OCI-LY7 (cell line): ENCODE results near the gene MYOM3. TPM values are rescaled to one million over a fixed set of nuclear protein-coding genes. Genes with fewer than 3 reads are reported as not detected.

Source experiments
- BruUV-seq: library from RNA; stranded (reverse); fragments of 400-500 nt; replicated peaks from 2 replicates; lab custom pipeline; 2021; lab: Mats Ljungman, UMichigan
- CTCF ChIA-PET: fragments of 300-600 bp; sonication (Branson Sonifier 250); formaldehyde crosslinking; loops from one replicate; lab custom pipeline; 2022; ENCODE audit warnings: antibody characterized with exemption; ENCODE audit not compliant: unreplicated experiment; lab: Charles Lee
- POLR2A ChIA-PET: fragments of 300-600 bp; sonication (Branson Sonifier 250); formaldehyde crosslinking; loops from one replicate; lab custom pipeline; 2022; ENCODE audit warnings: antibody characterized with exemption; lab: Charles Lee
- DNase-seq: peaks from one replicate; pipeline ENCODE4 v3.0.0-alpha.2; 2015; ENCODE audit warnings: low spot score
- H2AFZ ChIP-seq: fragments of 200-600 bp; sonication (generic), shearing (Covaris generic); 2 replicates; pipeline ENCODE4 v1.6.1; 2014; ENCODE audit warnings: mild to moderate bottlenecking, antibody characterized with exemption, low read length, moderate library complexity
- H3K27ac ChIP-seq: fragments of 200-600 bp; sonication (generic); 2 replicates; pipeline ENCODE4 v1.5.1; 2014; ENCODE audit warnings: mixed run types, low read depth, mild to moderate bottlenecking, moderate library complexity, low read length, inconsistent platforms; ENCODE audit not compliant: poor library complexity, severe bottlenecking
- H3K36me3 ChIP-seq: fragments of 200-600 bp; sonication (generic); 2 replicates; pipeline ENCODE4 v1.6.1; 2014; ENCODE audit warnings: mild to moderate bottlenecking, antibody characterized with exemption, low read length, moderate library complexity, mixed read lengths; ENCODE audit not compliant: insufficient read depth
- H3K4me1 ChIP-seq: fragments of 200-600 bp; sonication (generic); 2 replicates; pipeline ENCODE4 v1.5.1; 2014; ENCODE audit warnings: mild to moderate bottlenecking, low read length; ENCODE audit not compliant: insufficient read depth, poor library complexity, severe bottlenecking
- H3K4me2 ChIP-seq: fragments of 200-600 bp; sonication (generic); 2 replicates; pipeline ENCODE4 v1.6.1; 2014; ENCODE audit warnings: mild to moderate bottlenecking, low read length
- H3K4me3 ChIP-seq: fragments of 200-600 bp; sonication (generic); 2 replicates; pipeline ENCODE4 v1.5.1; 2014; ENCODE audit warnings: mild to moderate bottlenecking, low read depth, low read length; ENCODE audit not compliant: poor library complexity, severe bottlenecking
- H3K79me2 ChIP-seq: fragments of 200-600 bp; sonication (generic); 2 replicates; pipeline ENCODE4 v1.6.1; 2016; ENCODE audit warnings: low read depth, mild to moderate bottlenecking, low read length, moderate library complexity, mixed read lengths; ENCODE audit not compliant: insufficient read depth
- H3K9me2 ChIP-seq: fragments of 200-600 bp; sonication (generic); 2 replicates; pipeline ENCODE4 v1.6.1; 2016; ENCODE audit warnings: mild to moderate bottlenecking, low read length, mixed read lengths; ENCODE audit not compliant: insufficient read depth
- H3K9me3 ChIP-seq: fragments of 200-600 bp; sonication (generic); 2 replicates; pipeline ENCODE4 v1.6.1; 2014; ENCODE audit warnings: mild to moderate bottlenecking, mixed run types, low read length, mixed read lengths
- H4K20me1 ChIP-seq: fragments of 200-600 bp; sonication (generic); 2 replicates; pipeline ENCODE4 v1.6.1; 2014; ENCODE audit warnings: mild to moderate bottlenecking, antibody characterized with exemption, low read length, moderate library complexity, mixed read lengths; ENCODE audit not compliant: insufficient read depth
- EZH2phosphoT487 ChIP-seq: fragments of 200-600 bp; sonication (generic); IDR thresholded peaks from 2 replicates; pipeline ENCODE4 v1.6.1; 2018; ENCODE audit warnings: low read depth, borderline replicate concordance, mild to moderate bottlenecking, mixed run types, antibody characterized with exemption, low read length, moderate library complexity, mixed read lengths
- intact Hi-C: fragments of 100-400 bp; cut with micrococcal nuclease; formaldehyde crosslinking; loops from one replicate; pipeline ENCODE4 v1.10.0; 2022; ENCODE audit not compliant: unreplicated experiment
- total RNA-seq, 2 experiments: library from RNA; depleted of rRNA in 1 of 2; stranded (reverse); fragments of >200 nt in 1 of 2; shearing (Covaris generic) in 1 of 2; gene quantifications; 2 replicates each; pipeline ENCODE4 v1.2.3, GENCODE V29; 2014 to 2022
- TF ChIP-seq, protein P1 (sequence below): fragments of 200-600 bp; sonication (generic); conservative IDR thresholded peaks from 2 replicates; pipeline ENCODE4 v1.5.1; 2014; ENCODE audit warnings: mild to moderate bottlenecking, antibody characterized with exemption, low read length, moderate library complexity, mixed read lengths

MYOM3 gene
- total RNA-seq, 2 experiments from 2014 or later: not detected

GRCh38 chr1:24117132-24117531, 5.2 kb upstream of the MYOM3 start:
- H3K4me3 ChIP-seq: no peak overlapping the region
- H3K9me2 ChIP-seq: no peaks in the 10 kb centered on the region
- BruUV-seq: no TSS peak
- no peak overlapping the region for H3K27ac ChIP-seq
- intact Hi-C loops: no loop called here
- no peaks in the 10 kb centered on the region for H4K20me1 ChIP-seq
- CTCF ChIA-PET: interaction anchor here (0.6 kb wide), 1 partner anchor 52 kb away, joined by 3 read pairs; no protein-coding TSS in a partner anchor
- TF ChIP-seq EZH2phosphoT487: no peak
- TF ChIP-seq, protein P1, sequence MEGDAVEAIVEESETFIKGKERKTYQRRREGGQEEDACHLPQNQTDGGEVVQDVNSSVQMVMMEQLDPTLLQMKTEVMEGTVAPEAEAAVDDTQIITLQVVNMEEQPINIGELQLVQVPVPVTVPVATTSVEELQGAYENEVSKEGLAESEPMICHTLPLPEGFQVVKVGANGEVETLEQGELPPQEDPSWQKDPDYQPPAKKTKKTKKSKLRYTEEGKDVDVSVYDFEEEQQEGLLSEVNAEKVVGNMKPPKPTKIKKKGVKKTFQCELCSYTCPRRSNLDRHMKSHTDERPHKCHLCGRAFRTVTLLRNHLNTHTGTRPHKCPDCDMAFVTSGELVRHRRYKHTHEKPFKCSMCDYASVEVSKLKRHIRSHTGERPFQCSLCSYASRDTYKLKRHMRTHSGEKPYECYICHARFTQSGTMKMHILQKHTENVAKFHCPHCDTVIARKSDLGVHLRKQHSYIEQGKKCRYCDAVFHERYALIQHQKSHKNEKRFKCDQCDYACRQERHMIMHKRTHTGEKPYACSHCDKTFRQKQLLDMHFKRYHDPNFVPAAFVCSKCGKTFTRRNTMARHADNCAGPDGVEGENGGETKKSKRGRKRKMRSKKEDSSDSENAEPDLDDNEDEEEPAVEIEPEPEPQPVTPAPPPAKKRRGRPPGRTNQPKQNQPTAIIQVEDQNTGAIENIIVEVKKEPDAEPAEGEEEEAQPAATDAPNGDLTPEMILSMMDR: no peak
- no peak overlapping the region for H3K4me2 ChIP-seq
- H3K9me3 ChIP-seq: no peaks in the 10 kb centered on the region
- no peak for DNase-seq
- POLR2A ChIA-PET: no interaction called here
- no peaks in the 10 kb centered on the region for H3K4me1 ChIP-seq
- no peaks in the 10 kb centered on the region for H3K36me3 ChIP-seq
- H2AFZ ChIP-seq: no peak overlapping the region
- H3K79me2 ChIP-seq: no peaks in the 10 kb centered on the region

- intact Hi-C loops: no loop called here
- CTCF ChIA-PET: no interaction called here
- Histone ChIP-seq H3K9me2 (no peaks in the 10 kb centered on the region), H2AFZ (no peak overlapping the region), H3K9me3 (no peaks in the 10 kb centered on the region), H3K4me3 (no peak overlapping the region), H3K27ac (no peak overlapping the region), H3K4me1 (no peaks in the 10 kb centered on the region), H3K79me2 (no peaks in the 10 kb centered on the region), H3K4me2 (no peak overlapping the region), H3K36me3 (no peaks in the 10 kb centered on the region), H4K20me1 (no peaks in the 10 kb centered on the region)
- no TSS peak for BruUV-seq
- no peak for TF ChIP-seq EZH2phosphoT487
- TF ChIP-seq, protein P1: no peak
- POLR2A ChIA-PET: no interaction called here
- no peak for DNase-seq
Observed at GRCh38 chr1:24114753-24115152, 2.8 kb upstream of the MYOM3 start.

DNA sequence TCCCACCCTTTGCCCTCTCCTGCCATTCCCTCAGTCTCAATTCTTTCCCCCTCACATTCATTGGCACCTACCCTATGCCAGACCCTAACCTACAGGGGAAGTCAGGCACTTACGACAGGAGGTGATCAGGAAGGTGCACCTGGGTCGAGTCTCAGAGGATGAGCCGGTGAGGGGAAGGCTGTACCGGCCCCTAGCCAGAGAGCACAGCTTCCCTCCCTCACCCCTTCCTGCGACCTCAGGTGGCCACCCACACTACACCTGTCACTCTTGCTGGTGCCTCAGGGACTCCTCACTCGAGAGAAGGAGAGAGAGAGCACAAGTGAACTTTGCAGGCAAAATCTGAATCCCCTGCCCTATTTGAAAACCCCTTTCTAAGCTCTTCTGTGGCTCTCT, 1.7 kb upstream of the MYOM3 start:
- Histone ChIP-seq H3K36me3 (no peaks in the 10 kb centered on the region), H3K9me3 (no peaks in the 10 kb centered on the region), H3K27ac (no peak overlapping the region), H4K20me1 (no peaks in the 10 kb centered on the region), H3K79me2 (no peaks in the 10 kb centered on the region), H3K4me1 (no peaks in the 10 kb centered on the region), H3K9me2 (no peaks in the 10 kb centered on the region), H2AFZ (no peak overlapping the region), H3K4me2 (no peak overlapping the region), H3K4me3 (no peak overlapping the region)
- TF ChIP-seq, protein P1: no peak
- TF ChIP-seq EZH2phosphoT487: no peak
- BruUV-seq: no TSS peak
- CTCF ChIA-PET: no interaction called here
- intact Hi-C loops: loop anchor here (2.0 kb wide), 1 partner anchor 43 kb away; no protein-coding TSS in a partner anchor
- peak; percentile 8 for DNase-seq
- POLR2A ChIA-PET: interaction anchor here (0.6 kb wide), 1 partner anchor 441 kb away, joined by 5 read pairs; no protein-coding TSS in a partner anchor
